Brain pericyte (primary cell): ENCODE measurements around the gene ADGRF5.

ENCODE experiments used
- DNase-seq: peaks from one replicate; pipeline ENCODE4 v3.0.0-alpha.2; 2012; ENCODE audit warnings: low read depth, low spot score

ADGRF5 gene

GRCh38 chr6:46921731-46922130, at the start of gene ADGRF5:
TSS of gene ADGRF5 (minus strand) at chr6:46921938. CDS start at chr6:46906762, 15,176 bp downstream.
- DNase-seq, result no peak

GRCh38 chr6:46969206-46969605, 47.5 kb upstream of the ADGRF5 start:
- DNase-seq, result no peak

- no peak for DNase-seq
These were observed 46.1 kb upstream of the ADGRF5 start for GRCh38 chr6:46967826-46968349.

- no peak for DNase-seq
These were observed 43.2 kb upstream of the ADGRF5 start for GRCh38 chr6:46964716-46965519.

- DNase-seq, result no peak
These were observed 41.9 kb upstream of the ADGRF5 start for GRCh38 chr6:46963626-46964025.

- no peak for DNase-seq
These were observed 41.3 kb upstream of the ADGRF5 start for GRCh38 chr6:46963039-46963438.

GRCh38 chr6:46961711-46962110, 40.0 kb upstream of the ADGRF5 start:
- DNase-seq, result no peak

GRCh38 chr6:46961232-46961631, 39.5 kb upstream of the ADGRF5 start:
- DNase-seq, result no peak

- no peak for DNase-seq
These were observed 37.7 kb upstream of the ADGRF5 start for GRCh38 chr6:46959419-46959818.

GRCh38 chr6:46956409-46956808, 34.7 kb upstream of the ADGRF5 start:
- DNase-seq, result no peak

- no peak for DNase-seq
These were observed 33.2 kb upstream of the ADGRF5 start for GRCh38 chr6:46954837-46955451.

- no peak for DNase-seq
These were observed 32.2 kb upstream of the ADGRF5 start for GRCh38 chr6:46953921-46954320.

GRCh38 chr6:46949632-46950280, 28.0 kb upstream of the ADGRF5 start:
- no peak for DNase-seq

GRCh38 chr6:46948699-46949098, 27.0 kb upstream of the ADGRF5 start:
- DNase-seq, result no peak

- DNase-seq, result no peak
These were observed 25.8 kb upstream of the ADGRF5 start for GRCh38 chr6:46947497-46947896.

- no peak for DNase-seq
These were observed 18.9 kb upstream of the ADGRF5 start for GRCh38 chr6:46940433-46941226.

GRCh38 chr6:46937642-46938041, 15.9 kb upstream of the ADGRF5 start:
- DNase-seq, result no peak

GRCh38 chr6:46935687-46936086, 13.9 kb upstream of the ADGRF5 start:
- no peak for DNase-seq

GRCh38 chr6:46933751-46934150, 12.0 kb upstream of the ADGRF5 start:
- no peak for DNase-seq

GRCh38 chr6:46932526-46933319, 11.0 kb upstream of the ADGRF5 start:
- DNase-seq, result no peak

- DNase-seq, result no peak
These were observed 9.7 kb upstream of the ADGRF5 start for GRCh38 chr6:46931416-46931815.
